OCI-LY1 (cell line): ENCODE measurements around the gene EVC2.

Experiments
- H2AFZ ChIP-seq: fragments of 200-600 bp; sonication (generic), shearing (Covaris generic); 2 replicates; pipeline ENCODE4 v1.6.0; 2014; ENCODE audit warnings: antibody characterized with exemption, mild to moderate bottlenecking, low read length
- H3F3A ChIP-seq: fragments of 200-600 bp; sonication (generic), shearing (Covaris generic); 2 replicates; pipeline ENCODE4 v1.6.0; 2014; ENCODE audit warnings: mild to moderate bottlenecking, antibody characterized with exemption, low read length, moderate library complexity; ENCODE audit not compliant: insufficient read depth
- H3K27ac ChIP-seq: fragments of 200-600 bp; sonication (generic); 2 replicates; pipeline ENCODE4 v1.5.1; 2014; ENCODE audit warnings: low read length, mixed run types, mild to moderate bottlenecking, low read depth; ENCODE audit not compliant: poor library complexity, severe bottlenecking
- H3K27me3 ChIP-seq: fragments of 200-600 bp; sonication (generic); 2 replicates; pipeline ENCODE4 v1.6.0; 2014; ENCODE audit warnings: antibody characterized with exemption, mild to moderate bottlenecking, low read length, moderate library complexity; ENCODE audit not compliant: insufficient read depth
- H3K36me3 ChIP-seq: fragments of 200-600 bp; sonication (generic); 2 replicates; pipeline ENCODE4 v1.6.1; 2014; ENCODE audit warnings: mild to moderate bottlenecking, antibody characterized with exemption, low read length, moderate library complexity, mixed read lengths; ENCODE audit not compliant: insufficient read depth
- H3K4me1 ChIP-seq: fragments of 200-600 bp; sonication (generic); 2 replicates; pipeline ENCODE4 v1.5.1; 2014; ENCODE audit warnings: mild to moderate bottlenecking, low read length, moderate library complexity; ENCODE audit not compliant: insufficient read depth, severe bottlenecking
- H3K4me2 ChIP-seq: fragments of 200-600 bp; sonication (generic), shearing (Covaris generic); 2 replicates; pipeline ENCODE4 v1.6.1; 2014; ENCODE audit warnings: low read length
- H3K4me3 ChIP-seq: fragments of 200-600 bp; sonication (generic); 2 replicates; pipeline ENCODE4 v1.5.1; 2014; ENCODE audit warnings: low read length, low read depth, mild to moderate bottlenecking, mixed read lengths; ENCODE audit not compliant: poor library complexity, severe bottlenecking
- H3K79me2 ChIP-seq: fragments of 200-600 bp; shearing (Covaris generic); 2 replicates; pipeline ENCODE4 v1.6.1; 2016; ENCODE audit warnings: mixed run types, low read length, mixed read lengths; ENCODE audit not compliant: insufficient read depth
- H3K9ac ChIP-seq: fragments of 200-600 bp; sonication (generic), shearing (Covaris generic); 2 replicates; pipeline ENCODE4 v1.6.1; 2014; ENCODE audit warnings: mild to moderate bottlenecking, low read length, mixed read lengths
- H3K9me2 ChIP-seq: fragments of 200-600 bp; sonication (generic), shearing (Covaris generic); 2 replicates; pipeline ENCODE4 v1.6.1; 2014; ENCODE audit warnings: low read depth, mild to moderate bottlenecking, low read length, mixed read lengths
- H3K9me3 ChIP-seq: fragments of 200-600 bp; shearing (Covaris generic); 2 replicates; pipeline ENCODE4 v1.6.1; 2014; ENCODE audit warnings: low read length, mixed read lengths
- H4K20me1 ChIP-seq: fragments of 200-600 bp; sonication (generic), shearing (Covaris generic); 2 replicates; pipeline ENCODE4 v1.6.0; 2016; ENCODE audit warnings: mild to moderate bottlenecking, low read length; ENCODE audit not compliant: insufficient read depth
- EZH2 ChIP-seq: fragments of 200-600 bp; sonication (generic), shearing (Covaris generic); IDR thresholded peaks from 2 replicates; pipeline ENCODE4 v1.8.0; 2017; ENCODE audit warnings: borderline replicate concordance, mixed run types, mild to moderate bottlenecking, antibody characterized with exemption, low read length, moderate library complexity, mixed read lengths
- TF ChIP-seq, protein P1 (sequence below): fragments of 200-600 bp; sonication (generic), shearing (Covaris generic); IDR thresholded peaks from 2 replicates; pipeline ENCODE4 v1.5.1; 2017; ENCODE audit warnings: mild to moderate bottlenecking, antibody characterized with exemption, low read length, moderate library complexity, mixed read lengths

Gene EVC2

DNA sequence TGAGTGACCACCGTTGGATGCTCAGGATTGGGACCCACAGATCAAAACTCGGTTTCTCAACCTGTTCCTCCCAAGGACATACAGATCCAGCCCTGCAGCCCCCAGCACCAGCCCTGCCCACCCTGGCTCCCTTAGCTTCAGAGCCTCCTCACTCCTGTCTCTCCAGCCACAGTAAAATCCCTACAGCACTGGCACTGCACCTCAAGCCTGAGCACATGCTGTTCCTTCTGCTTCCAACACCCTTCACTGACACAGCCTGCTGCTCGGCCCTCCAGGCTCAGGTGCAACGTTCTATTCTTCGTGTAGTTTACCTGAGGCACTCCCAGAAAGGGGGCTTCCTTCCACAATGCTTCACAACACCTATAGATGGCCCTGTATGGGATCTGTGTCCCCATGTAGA is 163.6 kb downstream of the EVC2 start:
- no peaks in the 10 kb centered on the region for H3F3A ChIP-seq
- H3K9ac ChIP-seq, result no peak overlapping the region
- H3K4me1 ChIP-seq, result no peaks in the 10 kb centered on the region
- H3K27me3 ChIP-seq, result no peaks in the 10 kb centered on the region
- TF ChIP-seq EZH2, result no peak
- TF ChIP-seq, protein P1, sequence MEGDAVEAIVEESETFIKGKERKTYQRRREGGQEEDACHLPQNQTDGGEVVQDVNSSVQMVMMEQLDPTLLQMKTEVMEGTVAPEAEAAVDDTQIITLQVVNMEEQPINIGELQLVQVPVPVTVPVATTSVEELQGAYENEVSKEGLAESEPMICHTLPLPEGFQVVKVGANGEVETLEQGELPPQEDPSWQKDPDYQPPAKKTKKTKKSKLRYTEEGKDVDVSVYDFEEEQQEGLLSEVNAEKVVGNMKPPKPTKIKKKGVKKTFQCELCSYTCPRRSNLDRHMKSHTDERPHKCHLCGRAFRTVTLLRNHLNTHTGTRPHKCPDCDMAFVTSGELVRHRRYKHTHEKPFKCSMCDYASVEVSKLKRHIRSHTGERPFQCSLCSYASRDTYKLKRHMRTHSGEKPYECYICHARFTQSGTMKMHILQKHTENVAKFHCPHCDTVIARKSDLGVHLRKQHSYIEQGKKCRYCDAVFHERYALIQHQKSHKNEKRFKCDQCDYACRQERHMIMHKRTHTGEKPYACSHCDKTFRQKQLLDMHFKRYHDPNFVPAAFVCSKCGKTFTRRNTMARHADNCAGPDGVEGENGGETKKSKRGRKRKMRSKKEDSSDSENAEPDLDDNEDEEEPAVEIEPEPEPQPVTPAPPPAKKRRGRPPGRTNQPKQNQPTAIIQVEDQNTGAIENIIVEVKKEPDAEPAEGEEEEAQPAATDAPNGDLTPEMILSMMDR, result no peak
- H3K4me2 ChIP-seq, result no peak overlapping the region
- H3K27ac ChIP-seq, result no peak overlapping the region
- H3K36me3 ChIP-seq, result no peaks in the 10 kb centered on the region
- no peaks in the 10 kb centered on the region for H3K9me3 ChIP-seq
- H3K79me2 ChIP-seq, result no peaks in the 10 kb centered on the region
- H4K20me1 ChIP-seq, result no peaks in the 10 kb centered on the region
- no peak overlapping the region for H2AFZ ChIP-seq
- no peaks in the 10 kb centered on the region for H3K9me2 ChIP-seq
- no peak overlapping the region for H3K4me3 ChIP-seq

DNA sequence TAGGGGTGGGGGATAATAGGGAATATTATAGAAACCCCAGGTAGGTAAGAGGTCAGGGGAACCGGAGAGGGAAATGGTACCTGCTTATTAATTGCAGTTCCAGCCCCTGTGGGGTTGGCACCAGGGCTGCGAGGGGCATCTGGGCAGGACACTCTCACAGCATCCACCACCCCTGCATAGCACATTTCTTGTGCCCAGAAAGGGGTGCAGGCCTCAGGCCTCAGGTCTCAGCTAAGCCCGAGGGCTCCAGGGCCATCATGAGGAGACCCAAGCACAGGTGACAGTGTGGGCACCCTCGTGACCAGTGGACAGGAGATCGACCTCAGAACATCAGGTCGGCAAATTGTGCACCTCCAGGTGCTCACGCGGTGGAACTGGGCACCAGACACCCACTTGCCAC is 164.7 kb downstream of the EVC2 start:
- H2AFZ ChIP-seq, result no peak overlapping the region
- no peaks in the 10 kb centered on the region for H3K36me3 ChIP-seq
- no peaks in the 10 kb centered on the region for H3K9me3 ChIP-seq
- no peak overlapping the region for H3K9ac ChIP-seq
- TF ChIP-seq EZH2, result no peak
- TF ChIP-seq, protein P1, result no peak
- H3K4me3 ChIP-seq, result no peak overlapping the region
- H3K4me2 ChIP-seq, result no peak overlapping the region
- no peaks in the 10 kb centered on the region for H3F3A ChIP-seq
- no peak overlapping the region for H3K27ac ChIP-seq
- no peaks in the 10 kb centered on the region for H3K4me1 ChIP-seq
- no peaks in the 10 kb centered on the region for H3K27me3 ChIP-seq
- no peaks in the 10 kb centered on the region for H3K9me2 ChIP-seq
- no peaks in the 10 kb centered on the region for H3K79me2 ChIP-seq
- no peaks in the 10 kb centered on the region for H4K20me1 ChIP-seq

DNA sequence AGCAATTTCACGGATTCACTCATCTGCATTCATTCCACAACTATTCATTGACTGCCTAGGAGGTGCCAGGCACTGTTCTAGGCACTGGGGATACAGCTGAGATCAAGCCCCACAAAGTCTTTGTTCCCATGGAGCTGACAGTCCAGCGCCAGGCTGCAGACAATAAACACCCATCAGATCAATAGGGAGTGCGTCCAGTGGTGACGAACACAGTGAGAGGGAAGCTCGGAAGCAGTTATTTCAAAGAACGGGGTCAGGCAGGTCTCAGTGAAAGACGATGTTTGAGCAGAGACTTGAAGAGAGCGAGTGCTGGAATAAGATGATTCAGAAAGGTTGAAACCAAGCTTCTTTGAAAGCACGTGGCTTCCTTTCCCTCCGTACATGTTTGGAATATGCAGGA is 167.2 kb downstream of the EVC2 start:
- H3K79me2 ChIP-seq, result no peaks in the 10 kb centered on the region
- no peaks in the 10 kb centered on the region for H4K20me1 ChIP-seq
- no peaks in the 10 kb centered on the region for H3F3A ChIP-seq
- no peak overlapping the region for H3K9ac ChIP-seq
- H3K4me3 ChIP-seq, result no peak overlapping the region
- no peaks in the 10 kb centered on the region for H3K9me2 ChIP-seq
- H3K27ac ChIP-seq, result no peak overlapping the region
- H3K4me2 ChIP-seq, result no peak overlapping the region
- no peaks in the 10 kb centered on the region for H3K4me1 ChIP-seq
- no peaks in the 10 kb centered on the region for H3K36me3 ChIP-seq
- no peaks in the 10 kb centered on the region for H3K9me3 ChIP-seq
- no peak for TF ChIP-seq EZH2
- TF ChIP-seq, protein P1, result no peak
- H2AFZ ChIP-seq, result no peak overlapping the region
- no peaks in the 10 kb centered on the region for H3K27me3 ChIP-seq
